Vagina (tissue), 2 donors: ENCODE results near the gene NME9.

Source experiments
- CTCF ChIP-seq, 3 experiments: fragments of 450-650 bp in 2 of 3; fragments of 200-600 bp in 1 of 3; sonication (generic) in 1 of 3; IDR thresholded peaks; one replicate each; pipeline ENCODE4 v1.5.1; 2017 to 2019; ENCODE audit warnings: antibody characterized with exemption in 3 of 3, mild to moderate bottlenecking in 2 of 3, moderate library complexity in 2 of 3
- POLR2A ChIP-seq, 2 donors: fragments of 450-650 bp; IDR thresholded peaks; one replicate each; pipeline ENCODE4 v1.6.1; 2017; ENCODE audit warnings: antibody characterized with exemption in 2 of 2, mild to moderate bottlenecking in 2 of 2, moderate library complexity in 2 of 2
- POLR2AphosphoS5 ChIP-seq, 2 donors: sonication (generic); formaldehyde crosslinking; IDR thresholded peaks; one replicate each; pipeline ENCODE4 v1.9.0; 2017; ENCODE audit warnings: antibody characterized with exemption in 2 of 2, mild to moderate bottlenecking in 2 of 2, low read depth in 1 of 2; ENCODE audit not compliant: insufficient read depth in 1 of 2

DNA sequence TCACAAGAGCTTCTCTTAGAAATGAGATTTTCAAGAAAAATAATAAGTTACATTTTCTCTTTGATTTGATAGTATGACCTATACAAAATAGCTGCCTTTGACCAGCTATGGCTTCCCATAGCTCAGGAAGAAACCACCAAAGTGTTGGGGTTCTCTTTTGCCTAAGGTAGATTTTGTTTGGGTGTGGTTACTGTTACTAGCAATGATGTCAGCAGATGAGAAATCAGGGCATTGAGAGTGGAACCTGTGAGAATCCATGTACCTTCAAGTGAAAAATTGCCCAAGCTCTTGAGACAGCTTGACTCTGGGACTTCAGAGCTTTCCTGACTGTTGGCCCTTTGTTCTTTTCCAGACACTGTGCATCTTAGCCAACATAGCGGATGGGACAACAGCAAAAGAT, 45.6 kb downstream of the NME9 start:
- TF ChIP-seq CTCF (IDR thresholded peaks at IDR 0.05) (no peak), POLR2AphosphoS5 (IDR thresholded peaks at IDR 0.05; ENCODE audit: insufficient read depth in 1 of 2, low read depth in 1 of 2) (no peak), POLR2A (IDR thresholded peaks at IDR 0.05) (no peak)
